Islet of Langerhans (tissue), 1 donor: Measurements from ENCODE around the gene COMP.
"Not testable (repeated sequence)": the region's sequence is repeated elsewhere in the genome, so short reads cannot be mapped to it uniquely, and the experiment has no call there.

Experiments
- FAIRE-seq: peaks from one replicate; lab custom pipeline; 2011; peaks lifted over from hg19 to GRCh38; lab: Jason Lieb, UNC

The COMP gene

GRCh38 chr19:18790566-18791314, at the start of gene COMP:
Gene COMP (minus strand): TSS chr19:18791305. CDS start chr19:18791269, 36 bp downstream.
- FAIRE-seq: no peak

- FAIRE-seq: no peak
Observed at GRCh38 chr19:18840288-18841267, 49.5 kb upstream of the COMP start.

GRCh38 chr19:18839465-18840287, 48.6 kb upstream of the COMP start:
- FAIRE-seq: no peak

GRCh38 chr19:18834644-18834984, 43.5 kb upstream of the COMP start:
- no peak for FAIRE-seq

GRCh38 chr19:18833849-18834643, 42.9 kb upstream of the COMP start:
- no peak for FAIRE-seq

- FAIRE-seq: no peak
Observed at GRCh38 chr19:18833141-18833476, 42.0 kb upstream of the COMP start.

GRCh38 chr19:18832306-18833140, 41.4 kb upstream of the COMP start:
- FAIRE-seq: no peak

GRCh38 chr19:18831524-18832305, 40.6 kb upstream of the COMP start, which contains the start of gene UPF1:
Gene UPF1 (plus strand): TSS chr19:18831959. CDS start chr19:18832210, 251 bp downstream.
- no peak for FAIRE-seq

- FAIRE-seq: no peak
Observed at GRCh38 chr19:18830488-18830887, 39.4 kb upstream of the COMP start.

GRCh38 chr19:18828786-18829185, 37.7 kb upstream of the COMP start:
- no peak for FAIRE-seq

GRCh38 chr19:18817574-18817973, 26.5 kb upstream of the COMP start:
- no peak for FAIRE-seq

- FAIRE-seq: not testable (repeated sequence)
Observed at GRCh38 chr19:18816645-18817044, 25.5 kb upstream of the COMP start.

GRCh38 chr19:18815673-18816072, 24.6 kb upstream of the COMP start:
- no peak for FAIRE-seq

- FAIRE-seq: no peak
Observed at GRCh38 chr19:18814063-18814462, 23.0 kb upstream of the COMP start.

GRCh38 chr19:18811638-18812037, 20.5 kb upstream of the COMP start:
- FAIRE-seq: not testable (repeated sequence)

GRCh38 chr19:18809149-18809868, 18.2 kb upstream of the COMP start:
- FAIRE-seq: no peak

GRCh38 chr19:18807861-18808331, 16.8 kb upstream of the COMP start:
- no peak for FAIRE-seq

- FAIRE-seq: no peak
Observed at GRCh38 chr19:18804643-18805042, 13.5 kb upstream of the COMP start.

GRCh38 chr19:18804139-18804601, 13.1 kb upstream of the COMP start:
- FAIRE-seq: no peak
